ENCODE data around the gene FIZ1. TPM values are rescaled to one million over a fixed set of nuclear protein-coding genes. Genes with fewer than 3 reads are reported as not detected.

FIZ1 gene
- polyA plus RNA-seq, 4 donors = 15.7 to 28.9 (median 23.4) TPM

- no peak for DNase-seq (ENCODE audit: low read depth in 4 of 4, low spot score in 2 of 4)
Measured at GRCh38 chr19:55544776-55545439, 54.4 kb downstream of the FIZ1 start.

GRCh38 chr19:55544014-55544413, 55.3 kb downstream of the FIZ1 start:
- no peak for DNase-seq (ENCODE audit: low read depth in 4 of 4, low spot score in 2 of 4)

GRCh38 chr19:55543567-55543966, 55.8 kb downstream of the FIZ1 start:
- no peak for DNase-seq (ENCODE audit: low read depth in 4 of 4, low spot score in 2 of 4)

- DNase-seq (ENCODE audit: low read depth in 4 of 4, low spot score in 2 of 4) = no peak
Measured at GRCh38 chr19:55542292-55542855, 56.9 kb downstream of the FIZ1 start.

Other genes starting within 250 kb of the FIZ1 start
- gene COX6B2, start 244.8 kb downstream of the FIZ1 start, polyA plus RNA-seq (ENCODE audit: insufficient read length in 4 of 4) = 1 to 10 TPM in 3 of 4 donors, under 1 TPM in 1; 0.76 to 1.8 (median 1.4) TPM
- gene GARIN5B, start 236.3 kb downstream of the FIZ1 start, polyA plus RNA-seq (ENCODE audit: insufficient read length in 4 of 4) = under 1 TPM; 0.08 to 0.49 (median 0.21) TPM
- 1 to 10 TPM; 1.0 to 2.6 (median 1.6) TPM for gene IL11, start 229.1 kb downstream of the FIZ1 start, polyA plus RNA-seq (ENCODE audit: insufficient read length in 4 of 4)
- gene TMEM190, start 222.7 kb downstream of the FIZ1 start, polyA plus RNA-seq (ENCODE audit: insufficient read length in 4 of 4) = under 1 TPM in 2 of 4 donors, not detected in 2; 0.40 to 0.76 TPM
- 1 to 10 TPM in 2 of 4 donors, under 1 TPM in 2; 0.18 to 2.4 (median 1.0) TPM for gene TMEM238, start 215.2 kb downstream of the FIZ1 start, polyA plus RNA-seq (ENCODE audit: insufficient read length in 4 of 4)
- 1,000 to 10,000 TPM in 3 of 4 donors, 100 to 1,000 TPM in 1; 826 to 1,568 (median 1,229) TPM for gene RPL28, start 213.6 kb downstream of the FIZ1 start, polyA plus RNA-seq (ENCODE audit: insufficient read length in 4 of 4)
- 10 to 100 TPM; 38.3 to 71.0 (median 48.0) TPM for gene UBE2S, start 191.7 kb downstream of the FIZ1 start, polyA plus RNA-seq (ENCODE audit: insufficient read length in 4 of 4)
- gene SHISA7, start 156.2 kb downstream of the FIZ1 start, polyA plus RNA-seq (ENCODE audit: insufficient read length in 4 of 4) = under 1 TPM; 0.16 to 0.38 (median 0.22) TPM
- 10 to 100 TPM; 33.8 to 59.3 (median 42.8) TPM for gene ISOC2, start 137.9 kb downstream of the FIZ1 start, polyA plus RNA-seq (ENCODE audit: insufficient read length in 4 of 4)
- not detected for gene C19orf85, start 134.8 kb downstream of the FIZ1 start, polyA plus RNA-seq (ENCODE audit: insufficient read length in 4 of 4)
- gene ZNF628, start 122.9 kb downstream of the FIZ1 start, polyA plus RNA-seq (ENCODE audit: insufficient read length in 4 of 4) = 1 to 10 TPM; 2.3 to 6.8 (median 4.4) TPM
- gene NAT14, start 114.3 kb downstream of the FIZ1 start, polyA plus RNA-seq (ENCODE audit: insufficient read length in 4 of 4) = 10 to 100 TPM; 41.9 to 74.3 (median 57.1) TPM
- gene SSC5D, start 111.1 kb downstream of the FIZ1 start, polyA plus RNA-seq (ENCODE audit: insufficient read length in 4 of 4) = 1 to 10 TPM; 1.4 to 3.1 (median 2.1) TPM
- 1 to 10 TPM in 1 of 4 donors, under 1 TPM in 3; 0.51 to 1.5 (median 0.88) TPM for gene SBK2, start 62.4 kb downstream of the FIZ1 start, polyA plus RNA-seq (ENCODE audit: insufficient read length in 4 of 4)
- under 1 TPM; 0.10 to 0.22 (median 0.13) TPM for gene SBK3, start 54.0 kb downstream of the FIZ1 start, polyA plus RNA-seq (ENCODE audit: insufficient read length in 4 of 4)
- 10 to 100 TPM in 3 of 4 donors, 1 to 10 TPM in 1; 9.8 to 26.1 (median 17.7) TPM for gene ZNF579, start 18.7 kb downstream of the FIZ1 start, polyA plus RNA-seq (ENCODE audit: insufficient read length in 4 of 4)
- 10 to 100 TPM in 2 of 4 donors, 1 to 10 TPM in 2; 5.3 to 14.8 (median 10.9) TPM for gene ZNF524, start 771 bp upstream of the FIZ1 start, polyA plus RNA-seq (ENCODE audit: insufficient read length in 4 of 4)
- gene ZNF865, start 6.1 kb upstream of the FIZ1 start, polyA plus RNA-seq (ENCODE audit: insufficient read length in 4 of 4) = 10 to 100 TPM in 2 of 4 donors, 1 to 10 TPM in 2; 5.8 to 15.1 (median 11.3) TPM
- 10 to 100 TPM in 3 of 4 donors, 1 to 10 TPM in 1; 9.1 to 15.0 (median 12.9) TPM for gene ZNF784, start 25.0 kb upstream of the FIZ1 start, polyA plus RNA-seq (ENCODE audit: insufficient read length in 4 of 4)
- gene ZNF580, start 41.5 kb upstream of the FIZ1 start, polyA plus RNA-seq (ENCODE audit: insufficient read length in 4 of 4) = 10 to 100 TPM; 33.8 to 67.1 (median 51.7) TPM
- 10 to 100 TPM; 23.8 to 33.5 (median 28.0) TPM for gene ZNF581, start 44.1 kb upstream of the FIZ1 start, polyA plus RNA-seq (ENCODE audit: insufficient read length in 4 of 4)
- 10 to 100 TPM; 18.3 to 29.6 (median 25.8) TPM for gene CCDC106, start 48.7 kb upstream of the FIZ1 start, polyA plus RNA-seq (ENCODE audit: insufficient read length in 4 of 4)
- 100 to 1,000 TPM; 150 to 257 (median 198) TPM for gene U2AF2, start 55.5 kb upstream of the FIZ1 start, polyA plus RNA-seq (ENCODE audit: insufficient read length in 4 of 4)
- gene EPN1, start 75.7 kb upstream of the FIZ1 start, polyA plus RNA-seq (ENCODE audit: insufficient read length in 4 of 4) = 100 to 1,000 TPM in 3 of 4 donors, 10 to 100 TPM in 1; 92.1 to 157 (median 133) TPM
- under 1 TPM in 2 of 4 donors, not detected in 2; 0.03 to 0.08 TPM for gene NLRP9, start 138.9 kb upstream of the FIZ1 start, polyA plus RNA-seq (ENCODE audit: insufficient read length in 4 of 4)
- under 1 TPM in 2 of 4 donors, not detected in 2; 0.16 to 0.25 TPM for gene RFPL4A, start 159.6 kb upstream of the FIZ1 start, polyA plus RNA-seq (ENCODE audit: insufficient read length in 4 of 4)
- gene RFPL4AL1, start 169.6 kb upstream of the FIZ1 start, polyA plus RNA-seq (ENCODE audit: insufficient read length in 4 of 4) = not detected
- under 1 TPM; 0.08 to 0.21 (median 0.14) TPM for gene NLRP11, start 232.5 kb upstream of the FIZ1 start, polyA plus RNA-seq (ENCODE audit: insufficient read length in 4 of 4)
- not detected for gene NLRP4, start 237.0 kb upstream of the FIZ1 start, polyA plus RNA-seq (ENCODE audit: insufficient read length in 4 of 4)

Measured in left renal cortex interstitium (tissue), 4 donors.